ENCODE measurements around the gene NXPH1.

DNA sequence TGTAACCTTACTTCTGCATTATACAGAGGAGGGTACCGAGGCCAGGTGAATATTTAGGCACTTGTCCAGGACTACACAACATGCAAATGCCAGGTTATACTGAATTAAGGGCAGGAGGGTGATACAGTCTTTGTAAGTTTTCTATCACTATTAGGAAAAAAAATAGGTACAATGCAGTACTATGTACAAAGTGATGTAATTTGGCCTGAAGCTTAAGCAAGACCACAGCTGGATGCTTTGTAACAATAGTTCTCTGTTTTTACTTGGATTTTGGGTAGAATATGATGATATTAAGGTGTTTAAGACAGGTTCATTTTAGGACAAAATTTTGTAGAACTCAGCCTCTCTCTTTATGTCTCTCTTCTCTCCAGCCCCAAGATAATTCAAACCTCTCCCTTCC is 2.8 kb upstream of the NXPH1 start:
- TF ChIP-seq, protein P1, sequence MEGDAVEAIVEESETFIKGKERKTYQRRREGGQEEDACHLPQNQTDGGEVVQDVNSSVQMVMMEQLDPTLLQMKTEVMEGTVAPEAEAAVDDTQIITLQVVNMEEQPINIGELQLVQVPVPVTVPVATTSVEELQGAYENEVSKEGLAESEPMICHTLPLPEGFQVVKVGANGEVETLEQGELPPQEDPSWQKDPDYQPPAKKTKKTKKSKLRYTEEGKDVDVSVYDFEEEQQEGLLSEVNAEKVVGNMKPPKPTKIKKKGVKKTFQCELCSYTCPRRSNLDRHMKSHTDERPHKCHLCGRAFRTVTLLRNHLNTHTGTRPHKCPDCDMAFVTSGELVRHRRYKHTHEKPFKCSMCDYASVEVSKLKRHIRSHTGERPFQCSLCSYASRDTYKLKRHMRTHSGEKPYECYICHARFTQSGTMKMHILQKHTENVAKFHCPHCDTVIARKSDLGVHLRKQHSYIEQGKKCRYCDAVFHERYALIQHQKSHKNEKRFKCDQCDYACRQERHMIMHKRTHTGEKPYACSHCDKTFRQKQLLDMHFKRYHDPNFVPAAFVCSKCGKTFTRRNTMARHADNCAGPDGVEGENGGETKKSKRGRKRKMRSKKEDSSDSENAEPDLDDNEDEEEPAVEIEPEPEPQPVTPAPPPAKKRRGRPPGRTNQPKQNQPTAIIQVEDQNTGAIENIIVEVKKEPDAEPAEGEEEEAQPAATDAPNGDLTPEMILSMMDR (IDR thresholded peaks at IDR 0.05; ENCODE audit: low read length): no peak
- no peak for TF ChIP-seq EZH2 (IDR thresholded peaks at IDR 0.05; ENCODE audit: borderline replicate concordance, low read length)

Measured in OCI-LY1 (cell line).